NCI-H226 (cell line): ENCODE data around the gene LENG8.
"Not testable (repeated sequence)": the region's sequence is repeated elsewhere in the genome, so short reads cannot be mapped to it uniquely, and the experiment has no call there.

Experiments used
- DNase-seq: peaks from one replicate; pipeline ENCODE4 v3.0.0-alpha.2; 2015

Gene LENG8

GRCh38 chr19:54462655-54463530, 13.9 kb downstream of the LENG8 start:
- peak; percentile 39 for DNase-seq

- peak; percentile 97 for DNase-seq
Measured at GRCh38 chr19:54463531-54464043, 14.6 kb downstream of the LENG8 start, which contains the start of gene LENG9. LENG9 (minus strand) TSS chr19:54463778; CDS start chr19:54463526, 252 bp downstream.

GRCh38 chr19:54464044-54464629, 15.1 kb downstream of the LENG8 start:
- peak; percentile 93 for DNase-seq

DNA sequence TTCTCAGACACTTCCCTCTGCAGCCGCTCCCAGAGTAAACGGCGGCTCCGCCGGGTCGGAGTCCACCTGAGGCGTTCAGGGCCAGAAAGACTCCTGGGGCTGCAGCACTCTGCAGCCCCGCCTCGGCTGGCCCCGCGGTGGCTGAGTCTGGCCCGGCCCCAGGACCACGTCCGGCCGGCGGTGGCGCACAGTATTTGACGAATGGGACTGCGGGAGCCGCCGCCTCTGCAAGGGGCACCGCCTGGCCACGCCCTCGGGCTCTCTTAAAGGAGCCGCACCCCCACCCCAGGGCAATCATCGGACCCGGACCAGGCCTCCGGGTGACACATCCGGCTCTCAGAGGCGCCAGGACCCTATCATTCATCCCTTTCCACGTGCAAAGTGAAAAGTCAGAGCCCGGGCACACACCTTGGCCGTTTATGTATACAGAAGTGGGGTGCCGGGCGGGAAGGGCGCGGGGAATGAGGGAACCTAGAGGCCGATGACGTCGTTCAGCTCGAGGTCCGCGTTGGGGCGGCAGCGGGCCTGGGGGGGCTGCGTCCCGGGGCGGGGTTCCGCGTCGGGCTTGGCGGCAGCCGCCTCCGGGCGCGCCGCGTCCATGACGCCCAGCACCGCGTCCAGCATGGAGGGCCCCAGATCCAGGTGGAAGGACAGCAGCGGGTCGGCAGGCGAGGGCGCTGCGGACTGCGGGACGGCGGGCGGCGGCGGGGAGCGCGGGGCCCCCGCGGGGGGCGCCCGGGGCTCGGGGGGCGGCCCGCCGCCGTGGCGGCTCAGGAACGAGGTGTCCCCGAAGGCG, 15.8 kb downstream of the LENG8 start:
- peak; percentile 93 for DNase-seq

- DNase-seq: no peak
Measured at GRCh38 chr19:54465426-54466109, 16.6 kb downstream of the LENG8 start.

- not testable (repeated sequence) for DNase-seq
Measured at GRCh38 chr19:54466110-54466480, 17.1 kb downstream of the LENG8 start.

DNA sequence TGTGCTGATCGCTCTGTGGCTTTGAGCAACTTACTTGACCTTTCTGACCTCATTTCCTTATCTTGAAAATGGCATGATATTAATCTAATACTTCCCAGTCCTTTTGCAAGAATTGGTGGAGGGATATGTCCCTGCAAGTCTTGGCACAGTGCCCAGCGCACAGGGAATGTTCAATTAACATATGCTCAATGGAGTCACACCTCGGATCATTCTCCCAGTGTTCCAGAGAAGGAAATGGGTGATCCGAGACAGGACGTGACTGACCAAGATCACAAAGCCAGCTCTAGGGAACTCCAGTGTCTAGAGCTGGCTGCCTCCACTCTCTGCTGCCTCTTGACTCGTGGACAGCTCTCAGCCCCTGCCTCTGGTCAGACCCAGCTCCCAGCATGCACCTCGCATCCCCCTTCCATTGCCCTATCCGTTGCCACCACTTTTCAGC, 20.5 kb downstream of the LENG8 start:
- no peak for DNase-seq

- no peak for DNase-seq
Measured at GRCh38 chr19:54470276-54470887, 21.4 kb downstream of the LENG8 start.

GRCh38 chr19:54470991-54471782, 22.2 kb downstream of the LENG8 start:
- DNase-seq: no peak

GRCh38 chr19:54473071-54473891, 24.3 kb downstream of the LENG8 start, which contains the start of gene CDC42EP5:
CDC42EP5 (minus strand) TSS chr19:54473296; CDS start chr19:54465547, 7,749 bp downstream.
- DNase-seq: peak; percentile 72

DNA sequence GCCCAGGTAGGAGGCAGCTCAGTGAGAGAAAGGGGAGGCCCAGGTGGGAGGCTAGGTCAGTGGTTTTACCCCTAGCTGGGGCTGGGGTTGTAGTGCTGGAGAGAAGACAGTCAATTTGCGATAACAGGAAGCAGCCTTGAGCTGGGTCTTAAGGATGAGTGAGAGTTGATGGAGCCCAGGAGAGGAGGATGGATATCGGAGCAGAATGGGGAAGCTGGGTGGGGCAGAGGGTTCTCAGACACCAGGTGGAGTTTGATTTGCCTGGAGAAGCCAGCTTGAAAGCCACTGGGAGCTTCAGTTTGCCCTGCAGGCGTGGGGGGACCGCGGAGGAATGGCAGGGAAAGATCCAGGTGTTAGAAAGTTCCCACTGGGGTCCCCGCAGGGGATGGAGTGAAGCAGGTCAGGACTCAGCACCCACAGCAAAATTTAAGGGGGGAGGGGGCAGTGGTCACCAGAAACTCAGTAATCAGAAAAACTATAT, 24.9 kb downstream of the LENG8 start:
- DNase-seq: no peak

GRCh38 chr19:54475706-54476105, 26.7 kb downstream of the LENG8 start:
- DNase-seq: no peak

- no peak for DNase-seq
Measured at GRCh38 chr19:54477650-54478049, 28.7 kb downstream of the LENG8 start.

- no peak for DNase-seq
Measured at GRCh38 chr19:54478677-54479266, 29.8 kb downstream of the LENG8 start.

DNA sequence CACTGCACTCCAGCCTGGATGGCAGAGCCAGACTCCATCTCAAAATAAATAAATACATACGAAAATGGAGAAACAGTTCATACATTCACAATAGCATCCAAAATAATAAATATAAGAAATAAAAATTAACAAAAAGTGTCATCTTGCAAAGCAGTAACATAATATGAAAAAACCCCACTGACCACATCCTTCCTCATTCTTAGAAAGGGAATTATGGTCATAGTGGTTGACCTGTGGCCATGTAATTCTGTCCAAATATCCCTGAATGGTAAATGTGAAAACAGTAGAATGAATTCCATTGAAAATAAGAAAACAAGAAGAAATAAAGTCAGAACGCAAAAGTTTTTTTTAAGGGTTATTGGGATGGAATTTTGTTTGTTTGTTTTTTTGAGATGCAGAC, 31.1 kb downstream of the LENG8 start:
- no peak for DNase-seq

DNA sequence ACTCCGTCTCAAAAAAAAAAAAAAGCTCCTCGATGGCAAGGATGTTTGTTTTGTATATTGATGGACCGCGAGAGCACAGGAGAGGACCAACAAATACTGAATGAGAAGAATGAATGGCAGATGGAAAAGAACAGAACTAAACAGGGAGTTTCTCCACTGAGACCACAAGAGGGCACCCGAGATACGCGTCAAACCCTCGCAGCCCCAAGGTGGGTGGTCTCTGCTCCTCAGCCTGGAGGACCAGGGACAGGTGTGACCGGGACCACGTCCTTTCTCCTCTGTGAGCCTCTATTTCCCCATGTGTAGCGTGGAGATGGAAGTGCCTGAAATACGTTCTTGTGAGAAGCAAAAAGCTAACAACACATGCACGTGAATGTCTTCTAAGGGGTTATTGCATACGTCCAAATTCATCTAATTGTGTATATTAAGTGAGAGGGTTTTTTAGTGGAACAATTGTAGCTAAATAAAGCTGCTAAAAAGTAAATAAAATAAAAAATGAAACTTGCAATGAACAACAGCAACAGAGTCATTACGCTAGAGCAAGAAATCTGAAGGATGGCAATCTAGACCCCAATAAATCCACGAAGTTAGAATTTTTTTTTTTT, 32.4 kb downstream of the LENG8 start:
- DNase-seq: peak; percentile 23

DNA sequence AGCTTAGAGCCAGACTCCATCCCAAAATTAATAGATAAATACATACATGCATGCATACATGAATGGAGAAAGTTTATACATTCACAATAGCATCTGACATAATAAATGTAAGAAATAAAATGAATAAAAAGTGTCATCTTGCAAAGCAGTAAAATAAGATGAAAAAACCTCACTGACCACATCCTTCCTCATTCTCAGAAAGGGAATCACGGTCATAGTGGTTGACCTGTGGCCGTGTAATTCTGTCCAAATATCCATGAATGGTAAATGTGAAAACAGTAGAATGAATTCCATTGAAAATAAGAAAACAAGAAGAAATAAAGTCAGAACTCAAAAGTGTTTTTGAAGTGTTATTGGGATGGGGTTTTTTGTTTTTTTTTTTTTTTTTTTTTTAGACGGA, 33.9 kb downstream of the LENG8 start:
- DNase-seq: no peak

- DNase-seq: no peak
Measured at GRCh38 chr19:54484451-54484850, 35.5 kb downstream of the LENG8 start.

- no peak for DNase-seq
Measured at GRCh38 chr19:54485851-54486250, 36.9 kb downstream of the LENG8 start.
